HG02938 (cell line): Measurements from ENCODE around the gene CDT1.
"Not testable (repeated sequence)": the region's sequence is repeated elsewhere in the genome, so short reads cannot be mapped to it uniquely, and the experiment has no call there.

ENCODE experiments used
- ATAC-seq: cut with Tn5 transposase; IDR thresholded peaks from one replicate; pipeline ENCODE4 v1.9.1; 2021; ENCODE audit warnings: mild to moderate bottlenecking, moderate library complexity; ENCODE audit not compliant: unreplicated experiment

Gene CDT1

DNA sequence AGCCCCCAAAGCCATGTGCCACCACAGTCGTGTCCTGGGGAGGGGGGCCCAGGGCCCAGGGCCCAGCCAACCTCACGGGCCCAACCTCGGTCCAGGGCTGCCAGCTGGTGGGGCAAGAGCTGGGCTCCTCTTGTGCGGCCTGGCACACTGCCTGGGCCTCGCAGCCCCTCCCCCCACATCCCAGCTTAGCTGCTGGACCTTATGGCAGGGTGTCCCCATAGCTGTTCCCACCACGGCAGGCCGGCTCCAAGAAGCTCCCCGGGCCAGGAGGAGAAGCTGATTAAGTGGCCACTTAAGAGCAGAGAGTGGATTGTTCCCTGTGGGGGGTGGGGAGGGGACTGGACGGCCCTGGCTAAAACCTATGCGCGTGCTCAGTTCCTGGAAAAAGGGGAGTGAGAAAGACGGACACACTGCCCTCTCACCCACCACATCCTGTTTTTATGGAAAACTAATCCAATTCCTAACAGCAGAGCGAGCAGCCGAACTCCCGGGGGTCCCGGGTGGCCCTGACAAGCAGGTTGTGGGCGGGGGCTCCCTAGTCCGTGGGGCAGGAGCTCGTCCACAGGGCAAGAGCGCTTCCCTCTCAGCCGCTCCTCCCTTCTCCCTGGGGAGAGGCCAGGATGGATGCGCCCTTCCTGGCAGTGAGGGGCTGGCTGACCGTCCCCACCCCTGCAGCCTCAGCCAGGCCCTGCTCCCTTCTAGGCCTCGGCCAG lies 35.4 kb upstream of the CDT1 start:
- ATAC-seq, result no peak

DNA sequence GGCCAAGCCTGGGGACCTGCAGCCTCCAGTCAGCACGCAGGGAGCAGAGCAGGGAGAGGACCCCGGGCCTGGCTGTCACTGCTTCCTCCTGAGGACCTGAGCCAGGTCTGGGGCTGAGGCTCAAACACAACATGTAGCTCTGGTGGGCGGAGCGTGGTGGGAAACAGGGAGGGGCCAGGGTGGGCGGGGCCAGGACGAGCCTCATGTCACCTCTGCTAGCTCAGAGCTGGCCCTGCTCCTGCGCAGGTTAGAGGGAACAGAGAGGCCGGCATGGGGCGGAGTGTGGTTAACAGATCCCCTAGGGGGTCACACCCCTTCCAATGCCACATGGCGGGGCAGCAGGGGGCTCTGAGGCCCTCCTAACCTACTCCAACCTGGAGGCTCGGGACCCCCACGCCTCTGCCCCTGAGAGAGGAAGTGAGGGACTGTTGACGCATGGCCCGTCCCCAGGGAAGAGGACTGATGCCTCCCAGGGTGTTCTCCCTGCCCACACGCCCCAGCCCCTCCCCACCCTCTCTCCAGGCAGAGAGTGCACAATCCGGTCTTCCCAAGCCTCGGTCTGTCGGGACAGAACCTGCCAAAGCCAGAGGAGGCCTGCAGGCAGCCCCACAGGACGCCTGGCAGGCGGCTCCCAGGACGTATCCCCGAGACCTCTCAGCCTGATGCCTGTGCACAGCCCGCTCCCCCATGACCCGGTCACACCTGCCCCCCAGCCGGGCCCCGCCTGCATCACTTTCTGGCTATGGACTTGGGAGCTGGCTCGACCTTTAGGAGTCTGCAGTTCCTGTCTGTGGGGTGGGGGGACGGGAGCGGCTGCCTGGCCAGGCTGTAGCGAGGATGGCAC lies 33.8 kb upstream of the CDT1 start:
- ATAC-seq, result no peak

DNA sequence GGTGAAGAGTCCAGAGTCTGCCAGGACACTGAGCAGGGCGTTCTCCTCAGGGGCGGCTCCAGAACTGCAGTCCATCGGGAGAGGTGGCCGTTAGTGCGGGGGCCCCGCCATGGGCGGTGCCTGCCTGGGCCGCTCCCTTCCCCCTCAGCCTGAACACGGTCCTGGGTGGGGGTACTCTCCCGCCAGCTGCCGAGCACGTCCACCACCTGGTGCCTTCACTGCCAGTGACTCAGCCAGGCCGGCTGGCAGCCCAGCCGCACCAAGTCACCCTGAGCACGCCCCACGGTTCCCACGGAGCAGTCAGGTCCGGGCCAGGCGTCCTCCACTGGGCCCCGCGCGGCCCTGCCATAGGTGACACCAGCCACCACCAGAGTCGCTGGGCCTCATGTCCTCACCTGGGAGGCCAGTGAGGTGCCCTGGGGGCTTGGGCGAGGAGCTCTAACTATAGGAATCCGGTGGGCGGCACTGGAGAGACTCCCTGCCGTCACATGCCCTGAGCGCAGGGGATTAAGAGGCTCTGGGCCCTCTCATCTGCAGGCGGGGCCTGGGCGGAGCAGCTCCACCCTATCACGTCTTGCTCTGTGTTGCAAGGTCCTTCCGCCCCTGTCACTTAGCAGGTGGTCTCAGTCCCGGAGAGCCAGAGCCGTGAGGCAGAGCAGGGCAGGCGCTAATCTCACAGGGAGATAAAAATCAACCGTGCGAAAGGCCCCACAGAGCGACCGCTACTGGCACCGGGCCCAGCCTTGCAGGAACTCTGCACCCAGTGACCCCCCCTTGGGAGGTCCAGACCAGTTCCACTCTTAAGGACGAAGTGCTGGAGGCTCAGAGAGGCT lies 32.9 kb upstream of the CDT1 start:
- no peak for ATAC-seq

DNA sequence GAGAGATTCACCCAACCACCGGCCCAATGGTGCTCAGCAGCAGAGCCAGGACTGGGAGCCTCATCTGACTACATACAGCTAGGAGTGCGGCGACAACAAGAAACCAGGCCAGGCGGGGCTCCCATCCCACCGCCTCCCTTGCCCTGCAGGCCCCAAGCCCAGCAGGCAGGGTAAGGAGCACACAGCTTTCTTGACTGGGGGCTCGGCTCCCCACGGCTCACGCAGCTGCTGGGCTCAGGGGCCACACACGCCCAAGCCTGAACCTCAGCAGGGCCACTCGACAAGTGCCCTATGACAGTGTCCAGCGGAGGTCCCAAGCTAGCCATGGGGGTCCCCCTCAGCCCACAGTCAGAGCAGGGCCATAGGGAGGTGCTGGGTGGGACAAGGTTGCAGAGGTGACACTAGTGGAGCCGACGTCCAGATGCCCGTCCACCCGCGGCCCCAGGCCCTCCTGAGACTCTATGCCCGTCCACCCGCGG lies 32.3 kb upstream of the CDT1 start:
- no peak for ATAC-seq

DNA sequence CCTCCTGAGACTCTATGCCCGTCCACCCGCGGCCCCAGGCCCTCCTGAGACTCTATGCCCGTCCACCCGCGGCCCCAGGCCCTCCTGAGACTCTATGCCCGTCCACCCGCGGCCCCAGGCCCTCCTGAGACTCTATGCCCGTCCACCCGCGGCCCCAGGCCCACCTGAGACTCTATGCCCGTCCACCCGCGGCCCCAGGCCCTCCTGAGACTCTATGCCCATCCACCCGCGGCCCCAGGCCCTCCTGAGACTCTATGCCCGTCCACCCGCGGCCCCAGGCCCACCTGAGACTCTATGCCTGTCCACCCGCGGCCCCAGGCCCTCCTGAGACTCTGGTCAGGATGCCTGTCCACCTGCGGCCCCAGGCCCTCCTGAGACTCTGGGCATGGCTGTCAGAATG lies 31.8 kb upstream of the CDT1 start:
- not testable (repeated sequence) for ATAC-seq

DNA sequence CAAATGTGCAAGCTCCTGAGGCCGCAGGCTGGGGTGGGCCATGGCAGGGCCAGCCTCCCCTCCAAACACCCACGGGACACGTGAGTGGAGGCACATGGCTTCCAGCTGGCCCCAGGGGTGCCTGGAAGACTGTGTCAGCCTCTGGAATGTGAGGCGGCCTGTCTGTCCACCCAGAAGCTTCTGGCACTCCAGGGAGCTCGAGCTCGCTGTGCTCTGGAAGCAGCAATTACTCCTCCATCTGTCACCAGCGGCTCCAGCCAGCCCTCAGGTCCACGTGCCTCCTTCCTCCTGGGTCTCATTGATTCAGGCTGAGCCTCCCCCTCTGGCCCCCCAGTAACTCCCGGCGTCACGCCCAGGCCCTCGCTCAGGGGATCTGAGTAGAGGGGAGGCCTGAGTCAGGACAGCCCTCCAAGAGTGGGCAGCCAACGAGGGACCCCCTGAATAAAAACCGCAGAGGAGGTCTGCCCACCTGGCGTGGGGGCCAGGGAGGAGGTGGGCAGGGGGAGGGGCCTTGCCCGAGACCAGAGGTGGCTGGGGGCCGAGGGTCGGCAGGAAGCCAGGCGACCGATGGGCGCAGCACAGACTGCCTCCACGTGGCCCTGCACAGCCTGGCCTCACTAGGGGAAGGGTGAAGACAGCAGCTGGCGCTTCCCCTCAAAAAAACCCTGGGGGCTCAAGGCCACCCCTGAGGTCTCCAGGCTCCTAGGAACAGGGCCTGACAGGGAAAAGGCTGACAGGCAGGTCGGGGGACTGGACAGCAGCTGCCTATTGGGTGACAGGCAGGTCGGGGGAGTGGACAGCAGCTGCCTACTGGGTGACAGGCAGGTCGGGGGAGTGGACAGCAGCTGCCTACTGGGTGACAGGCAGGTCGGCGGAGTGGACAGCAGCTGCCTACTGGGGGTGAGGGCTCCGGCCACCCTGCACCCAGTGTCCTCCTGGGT lies 30.4 kb upstream of the CDT1 start:
- ATAC-seq, result no peak

DNA sequence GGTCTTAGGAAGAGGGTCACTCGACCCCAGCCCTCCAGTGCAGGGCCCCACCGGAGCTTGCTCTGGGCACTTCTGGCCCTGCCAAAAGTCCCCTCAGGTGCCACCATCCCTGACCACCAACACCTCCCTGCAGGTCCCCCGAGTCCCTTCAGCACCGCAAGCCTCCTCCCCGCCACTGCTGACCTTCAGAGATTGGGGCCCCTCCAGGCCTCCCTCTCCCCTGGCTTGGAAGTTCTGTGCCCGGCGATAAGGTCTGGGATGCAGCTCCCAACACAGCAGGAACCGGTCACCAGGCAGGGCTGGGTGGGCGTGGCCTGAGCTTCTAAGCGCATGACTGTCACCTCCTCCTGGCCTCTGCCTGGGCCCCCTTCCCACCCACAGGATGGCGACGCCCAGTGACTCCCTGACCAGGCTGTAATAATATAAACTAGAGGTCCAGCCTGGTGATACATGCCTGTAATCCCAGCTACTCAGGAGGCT lies 29.7 kb upstream of the CDT1 start:
- no peak for ATAC-seq

DNA sequence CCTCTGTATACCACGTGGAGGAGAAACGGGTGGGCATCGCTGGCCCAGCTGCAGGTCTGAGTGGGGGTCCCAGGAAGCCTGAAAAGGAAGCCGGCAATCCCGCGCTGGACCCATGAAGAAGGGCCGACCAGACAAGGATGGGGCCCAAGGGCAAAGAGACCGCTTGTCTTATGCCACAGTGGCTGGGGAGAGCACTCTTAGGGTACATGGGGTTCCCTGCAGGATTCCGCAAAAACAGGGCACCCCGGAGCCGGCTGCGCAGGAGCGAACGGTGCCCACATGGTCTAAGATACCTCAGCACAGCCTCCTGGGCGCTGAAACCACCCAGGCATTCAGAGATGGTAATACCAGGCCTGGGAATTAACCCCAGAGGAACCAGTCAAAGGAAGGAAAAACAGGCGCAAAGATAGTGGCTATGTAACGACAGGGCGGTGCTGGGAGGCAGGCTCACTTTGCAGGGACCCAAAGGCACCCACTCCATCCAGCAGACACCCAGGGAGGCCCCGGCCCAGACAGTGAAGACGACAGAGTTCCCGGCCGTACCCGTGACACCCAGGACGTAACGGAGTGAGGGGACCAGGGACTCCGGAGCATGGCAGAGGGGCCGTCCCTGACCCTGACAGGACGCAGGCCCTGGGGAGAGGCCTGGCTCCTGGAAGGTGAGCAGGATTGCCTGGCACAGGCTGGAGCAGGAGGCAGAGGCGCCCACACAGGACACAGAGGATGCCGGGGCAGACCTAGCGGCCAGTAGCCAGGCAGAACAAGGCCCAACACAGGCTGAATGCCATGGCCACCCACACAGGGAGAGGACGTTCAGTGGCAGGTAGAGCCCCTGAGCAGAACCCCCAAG lies 28.8 kb upstream of the CDT1 start:
- no peak for ATAC-seq

DNA sequence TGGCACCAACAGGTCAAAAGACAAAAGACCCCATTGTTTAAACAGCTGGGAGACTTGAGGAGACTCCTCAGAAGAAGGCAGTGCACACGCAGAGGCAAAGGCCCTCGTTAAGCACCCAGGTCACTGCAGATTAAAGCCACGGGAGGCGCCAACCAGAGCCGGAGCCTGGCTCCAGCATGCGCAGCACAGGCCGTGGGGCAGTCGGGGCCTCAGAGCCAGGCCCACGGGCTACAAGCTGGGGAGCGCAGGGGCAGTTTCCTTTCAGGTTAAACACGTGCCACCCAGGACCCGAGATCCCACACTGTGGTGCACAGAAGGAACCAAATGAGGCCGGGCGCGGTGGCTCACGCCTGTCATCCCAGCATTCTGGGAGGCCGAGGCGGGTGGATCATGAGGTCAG lies 27.8 kb upstream of the CDT1 start:
- ATAC-seq, result no peak

DNA sequence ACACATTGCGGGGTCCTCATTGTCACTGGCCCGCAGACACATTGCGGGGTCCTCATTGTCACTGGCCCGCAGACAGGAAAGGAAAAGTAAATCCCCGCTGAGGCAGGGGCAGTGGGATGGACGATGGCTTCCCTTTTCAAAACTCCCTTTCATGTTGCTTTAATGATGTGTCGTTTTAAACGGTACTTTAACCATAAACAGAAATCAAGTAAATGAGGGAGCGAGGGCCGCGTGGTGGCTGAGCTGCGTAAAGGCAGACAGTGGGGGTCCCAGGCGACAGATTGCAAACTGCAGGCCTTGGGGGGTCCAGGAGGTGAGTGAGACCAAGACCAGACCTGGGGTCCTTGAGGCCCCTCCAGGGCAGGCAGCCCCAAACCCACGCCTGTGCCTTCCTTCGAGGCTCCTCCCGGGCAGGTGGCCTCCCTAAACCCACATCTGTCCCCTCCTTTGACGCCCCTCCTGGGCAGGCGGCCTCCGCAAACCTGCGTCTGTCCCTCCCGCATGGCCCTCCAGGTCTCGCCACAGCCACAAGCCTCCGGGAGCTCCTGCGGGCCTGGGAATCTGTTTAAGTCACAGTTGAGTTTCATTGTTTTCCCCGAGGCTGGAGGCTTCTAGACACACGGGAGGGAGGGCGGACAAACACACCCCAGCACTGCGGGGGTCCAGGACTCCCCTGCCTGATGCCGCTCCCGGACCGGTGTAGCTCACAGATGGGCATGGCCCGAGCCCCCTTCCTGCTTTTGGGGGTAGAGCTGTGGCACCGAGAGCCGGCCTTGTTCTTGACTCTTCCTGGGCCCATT lies 25.9 kb upstream of the CDT1 start:
- ATAC-seq, result no peak

DNA sequence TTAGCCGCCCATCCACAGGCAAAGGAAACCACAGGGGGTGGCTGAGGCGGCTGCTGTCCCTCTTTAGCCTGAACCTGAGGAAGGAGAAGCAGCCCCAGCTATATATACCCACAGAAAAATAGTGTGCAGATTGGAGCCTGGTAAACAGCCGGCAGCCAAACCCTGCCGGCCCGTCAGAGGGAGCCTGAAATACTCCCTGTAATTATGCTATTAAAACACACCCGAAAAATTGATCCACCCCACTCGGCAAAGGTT lies 25.4 kb upstream of the CDT1 start:
- no peak for ATAC-seq

DNA sequence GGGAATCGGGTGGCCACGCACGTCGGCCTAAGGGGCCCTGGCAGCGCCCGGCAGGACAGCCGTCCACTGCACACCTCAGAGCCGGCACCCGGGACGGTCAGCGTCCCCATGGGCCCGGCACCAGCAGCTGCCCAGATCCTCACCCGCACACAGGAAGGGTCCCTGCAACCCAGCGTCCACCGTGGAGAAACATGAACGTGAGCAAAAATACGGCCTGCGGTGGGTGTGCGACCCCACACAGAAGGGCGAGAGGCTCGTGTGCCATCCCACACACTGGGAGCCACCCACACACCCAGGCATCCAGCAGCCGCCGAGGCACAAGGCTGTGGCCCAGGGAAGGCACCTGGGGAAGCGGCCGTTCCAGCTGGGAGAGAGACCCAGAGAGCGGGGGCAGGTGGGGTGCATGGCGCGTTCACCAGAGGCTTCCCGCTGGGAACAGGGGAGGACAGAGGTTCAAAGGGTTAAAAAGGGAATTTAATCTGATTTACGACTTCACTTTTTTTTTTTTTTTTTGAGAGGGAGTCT lies 25.0 kb upstream of the CDT1 start:
- ATAC-seq, result no peak

DNA sequence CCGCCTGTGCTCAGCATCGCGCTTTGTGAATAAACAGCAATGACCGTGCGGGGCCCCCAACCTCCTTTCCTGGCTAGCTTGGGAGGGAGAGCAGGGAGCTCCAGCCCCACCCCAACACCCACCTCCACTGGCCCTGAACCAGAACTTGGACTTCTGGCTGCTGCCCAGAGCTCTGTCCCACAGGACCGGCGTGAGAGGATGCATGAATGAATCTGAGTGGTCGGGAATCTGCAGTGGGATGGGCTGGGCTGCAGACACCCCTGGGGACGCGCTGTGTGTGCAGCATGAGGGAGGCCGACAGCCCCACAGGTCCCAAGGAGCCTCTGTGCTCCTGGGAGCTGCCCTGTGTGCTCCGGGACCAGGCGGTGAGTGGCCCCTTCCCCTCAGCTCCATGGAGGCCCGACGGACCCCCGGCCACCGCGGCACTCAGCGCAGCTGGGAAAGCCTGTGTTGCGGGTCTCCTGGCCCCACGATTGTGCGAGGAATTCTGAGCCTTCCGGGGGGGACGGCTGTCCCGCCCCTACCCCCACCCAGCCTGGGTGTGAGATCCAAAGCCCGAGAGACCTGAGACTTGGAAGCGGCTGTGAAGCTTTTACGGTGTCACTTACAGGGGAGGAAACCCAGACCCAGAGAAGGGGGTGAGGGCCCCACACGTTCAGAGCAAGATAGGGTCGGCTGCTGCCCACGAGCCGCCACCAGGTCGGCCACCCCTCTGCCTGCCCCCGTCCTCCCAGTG lies 24.0 kb upstream of the CDT1 start:
- no peak for ATAC-seq

DNA sequence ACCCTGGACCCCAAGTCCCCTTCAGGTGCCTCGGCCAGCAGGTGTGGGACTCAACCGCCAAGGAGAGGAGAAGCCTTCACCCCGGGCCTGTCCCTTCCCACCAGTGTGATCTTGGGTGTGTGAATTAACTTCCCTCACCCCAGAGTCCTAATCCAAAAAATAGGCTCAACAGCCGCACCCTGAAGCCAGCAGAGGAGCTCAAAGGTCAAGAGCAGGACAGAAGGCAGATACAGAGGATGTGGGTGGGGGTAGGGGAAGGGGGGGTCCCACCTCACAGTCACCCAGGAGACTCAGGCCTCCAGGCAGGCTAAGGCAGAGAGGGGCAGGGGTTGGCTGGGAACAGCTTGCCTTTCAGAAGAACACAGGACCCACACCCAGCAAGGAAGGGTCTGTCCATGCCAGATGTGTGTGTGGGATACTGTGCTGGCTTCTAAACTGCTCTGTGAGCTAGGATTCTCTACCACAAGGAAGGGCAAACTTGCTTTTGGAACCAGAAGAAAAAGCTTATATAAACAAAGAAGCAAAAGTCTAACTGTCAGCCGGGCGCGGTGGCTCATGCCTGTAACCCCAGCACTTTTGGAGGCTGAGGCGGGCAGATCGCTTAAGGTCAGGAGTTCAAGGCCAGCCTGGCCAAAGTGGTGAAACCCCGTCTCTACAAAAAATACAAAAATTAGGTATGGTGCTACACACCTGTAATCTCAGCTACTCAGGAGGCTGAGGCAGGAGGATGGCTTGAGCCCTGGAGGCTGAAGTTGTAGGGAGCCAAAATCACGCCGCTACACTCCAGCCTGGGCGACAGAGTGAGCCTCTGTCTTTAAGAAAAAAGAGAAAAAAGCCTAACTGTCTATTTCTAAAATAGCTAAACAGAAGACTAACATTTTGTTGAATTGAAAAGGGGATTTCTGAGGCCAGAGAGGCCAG lies 23.2 kb upstream of the CDT1 start:
- ATAC-seq, result no peak

DNA sequence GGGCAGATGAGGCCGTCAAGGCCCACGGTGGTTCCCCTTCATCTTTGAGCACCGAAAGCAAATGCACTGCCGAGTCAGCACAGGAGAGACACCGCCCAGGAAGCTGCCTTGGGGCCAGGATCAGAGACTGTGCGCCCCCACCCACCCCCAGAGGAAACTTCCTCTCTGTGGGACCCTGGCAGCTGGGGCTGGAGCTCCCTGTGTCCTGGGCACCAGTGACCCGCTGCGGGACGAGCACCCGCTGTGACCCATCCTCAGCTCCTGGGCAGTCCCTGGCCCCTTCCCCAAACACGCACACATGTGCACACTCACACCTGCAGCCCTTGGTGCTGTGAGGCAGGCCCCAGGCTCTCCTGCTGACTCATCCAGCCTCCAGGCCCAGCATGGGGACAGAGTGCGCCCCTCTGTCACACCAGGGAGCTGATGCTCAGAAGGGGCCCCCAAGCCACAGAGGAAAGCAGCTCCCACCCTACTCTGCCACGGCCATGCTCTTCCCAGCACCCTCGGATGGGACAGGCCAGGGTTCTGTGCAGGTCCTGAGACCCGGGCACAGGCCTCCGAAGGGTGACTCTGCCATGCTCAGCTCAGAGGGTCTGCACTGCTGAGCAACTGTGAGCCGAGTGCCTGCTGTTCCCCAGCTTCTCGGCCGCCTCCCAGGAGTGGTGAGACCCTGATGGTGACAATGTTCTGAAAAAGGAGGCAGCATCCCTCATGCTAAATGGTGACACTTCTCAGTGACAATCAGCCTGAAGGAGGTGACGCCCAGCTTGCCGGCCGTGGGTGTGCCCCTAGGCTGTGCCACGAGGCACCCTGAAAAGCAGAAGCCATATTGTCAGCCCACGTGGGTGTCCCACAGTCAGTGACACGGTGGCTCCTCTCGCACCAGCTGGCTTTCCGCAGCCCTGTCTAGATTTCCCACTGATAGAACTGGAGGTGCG lies 22.2 kb upstream of the CDT1 start:
- ATAC-seq, result no peak
